Endothelial cell of umbilical vein (primary cell): ENCODE data around the gene DDX51. TPM values are rescaled to one million over a fixed set of nuclear protein-coding genes. Genes with fewer than 3 reads are reported as not detected.

Experiments
- BruUV-seq: library from RNA; stranded (reverse); fragments of 400-500 nt; replicated peaks from 2 replicates; lab custom pipeline; 2021; lab: Mats Ljungman, UMichigan
- CTCF ChIA-PET: fragments of 300-600, 350-600 bp; sonication (Branson Sonifier 250); formaldehyde crosslinking; loops from one replicate; lab custom pipeline; 2021; ENCODE audit warnings: antibody characterized with exemption, inconsistent platforms; lab: Charles Lee
- POLR2A ChIA-PET: fragments of 300-600, 350-600 bp; sonication (Branson Sonifier 250); formaldehyde crosslinking; loops from one replicate; lab custom pipeline; 2021; ENCODE audit warnings: antibody characterized with exemption, inconsistent platforms; lab: Charles Lee
- DNase-seq: peaks from one replicate; pipeline ENCODE4 v3.0.0-alpha.2; 2011; ENCODE audit warnings: low read depth, low spot score
- FAIRE-seq: peaks from 2 replicates; lab custom pipeline; 2011; peaks lifted over from hg19 to GRCh38; lab: Jason Lieb, UNC
- H2AFZ ChIP-seq: 2 replicates; pipeline ENCODE4 v1.6.0; 2012; ENCODE audit warnings: low read depth, low read length, control low read depth, inconsistent platforms
- H3K27ac ChIP-seq: 2 replicates; pipeline ENCODE4 v1.5.1; 2011; ENCODE audit warnings: low read depth, mild to moderate bottlenecking, control low read depth, low read length, moderate library complexity; ENCODE audit not compliant: insufficient read depth
- H3K27me3 ChIP-seq, 2 experiments: 2 replicates each; pipeline versions ENCODE4 v1.6.0 to v1.6.1; 2011; ENCODE audit warnings: low read length in 2 of 2, mixed read lengths in 1 of 2; ENCODE audit not compliant: control insufficient read depth in 2 of 2, insufficient read depth in 2 of 2
- H3K36me3 ChIP-seq, 2 experiments: 2 replicates in 1 of 2; 3 replicates in 1 of 2; pipeline ENCODE4 v1.5.1; 2011; ENCODE audit warnings: low read length in 2 of 2, mild to moderate bottlenecking in 1 of 2, moderate library complexity in 1 of 2; ENCODE audit not compliant: control insufficient read depth in 2 of 2, insufficient read depth in 2 of 2; ENCODE audit errors: extremely low read depth in 1 of 2
- H3K4me1 ChIP-seq: 3 replicates; pipeline ENCODE4 v1.5.1; 2011; ENCODE audit warnings: mild to moderate bottlenecking, low read length; ENCODE audit not compliant: control insufficient read depth, insufficient read depth; ENCODE audit errors: extremely low read depth
- H3K4me2 ChIP-seq: 2 replicates; pipeline ENCODE4 v1.6.1; 2011; ENCODE audit warnings: low read length, control low read depth, mixed read lengths; ENCODE audit not compliant: insufficient read depth
- H3K4me3 ChIP-seq, 3 experiments: fragments of 200-600 bp in 1 of 3; sonication (generic), shearing (Covaris generic) in 1 of 3; replicated peaks in 1 of 3; 2 replicates each; pipeline ENCODE4 v1.5.1; 2011 to 2016; ENCODE audit warnings: control low read depth in 3 of 3, low read length in 3 of 3, mild to moderate bottlenecking in 2 of 3, inconsistent platforms in 1 of 3, low read depth in 1 of 3, moderate library complexity in 1 of 3; ENCODE audit not compliant: insufficient read depth in 1 of 3
- H3K79me2 ChIP-seq: 2 replicates; pipeline ENCODE4 v1.6.0; 2012; ENCODE audit warnings: low read length, inconsistent platforms; ENCODE audit not compliant: control insufficient read depth, insufficient read depth
- H3K9ac ChIP-seq: replicated peaks from 2 replicates; pipeline ENCODE3; 2011; ENCODE audit warnings: low read length, control low read depth; ENCODE audit not compliant: insufficient read depth; ENCODE audit errors: extremely low read depth
- H3K9me1 ChIP-seq: replicated peaks from 3 replicates; pipeline ENCODE4 v1.6.0; 2011; ENCODE audit warnings: mild to moderate bottlenecking, low read length; ENCODE audit not compliant: control insufficient read depth, insufficient read depth; ENCODE audit errors: extremely low read depth
- H3K9me3 ChIP-seq: replicated peaks from 2 replicates; pipeline ENCODE4 v1.5.1; 2012; ENCODE audit warnings: low read length, inconsistent platforms; ENCODE audit not compliant: control insufficient read depth, insufficient read depth
- H4K20me1 ChIP-seq: replicated peaks from 2 replicates; pipeline ENCODE3; 2011; ENCODE audit warnings: mild to moderate bottlenecking, low read length; ENCODE audit not compliant: control insufficient read depth, insufficient read depth; ENCODE audit errors: extremely low read depth
- EZH2 ChIP-seq: IDR thresholded peaks from 2 replicates; pipeline ENCODE4 v1.6.1; 2012; ENCODE audit warnings: borderline replicate concordance, low read depth, mild to moderate bottlenecking, moderate library complexity, low read length, inconsistent platforms; ENCODE audit not compliant: severe bottlenecking
- FOS ChIP-seq: IDR thresholded peaks from 2 replicates; pipeline ENCODE4 v1.6.1; 2011; ENCODE audit warnings: mild to moderate bottlenecking, low read length, moderate library complexity, borderline replicate concordance; ENCODE audit not compliant: insufficient read depth
- GATA2 ChIP-seq: IDR thresholded peaks from 2 replicates; pipeline ENCODE4 v1.7.0; 2011; ENCODE audit warnings: low read depth, mild to moderate bottlenecking, moderate library complexity, mixed read lengths, low read length; ENCODE audit not compliant: insufficient read length, insufficient read depth
- JUN ChIP-seq: IDR thresholded peaks from 2 replicates; pipeline ENCODE4 v1.6.1; 2011; ENCODE audit warnings: borderline replicate concordance, low read depth; ENCODE audit not compliant: insufficient read length, insufficient read depth
- MYC ChIP-seq: IDR thresholded peaks from one replicate; pipeline ENCODE4 v1.6.1; 2011; ENCODE audit warnings: mild to moderate bottlenecking, low read depth, low read length
- POLR2A ChIP-seq: IDR thresholded peaks from 2 replicates; pipeline ENCODE4 v1.6.1; 2012; ENCODE audit warnings: low read depth, mild to moderate bottlenecking, control low read depth, low read length
- POLR2AphosphoS5 ChIP-seq: IDR thresholded peaks from 2 replicates; pipeline ENCODE4 v1.6.1; 2012; ENCODE audit warnings: low read depth, mild to moderate bottlenecking, control low read depth, low read length, moderate library complexity; ENCODE audit not compliant: insufficient read depth
- dilution Hi-C: fragments of 300-500 bp; cut with MboI; formaldehyde crosslinking; loops from one replicate; pipeline ENCODE4 v1.15.0; 2019; ENCODE audit warnings: low sequenced_read_pairs; ENCODE audit not compliant: extremely low pct_ligation_motif_present
- intact Hi-C: fragments of 100-400 bp; cut with micrococcal nuclease; formaldehyde crosslinking; loops from one replicate; pipeline ENCODE4 v1.10.0; 2022
- polyA plus RNA-seq, 4 experiments: library from polyadenylated mRNA; depleted of rRNA in 3 of 4; stranded (reverse) in 3 of 4; unstranded in 1 of 4; fragments of >200 nt; gene quantifications; 2 replicates each; pipeline versions ENCODE4 v1.2.1 to v1.2.3, GENCODE V29; 2011 to 2012; ENCODE audit warnings: missing spikeins in 1 of 4
- total RNA-seq: library from RNA; stranded (reverse); gene quantifications from 2 replicates; pipeline ENCODE4 v1.2.3, GENCODE V29; 2021
- TF ChIP-seq, protein P1 (sequence below), 2 donors: IDR thresholded peaks; 1 replicate in 1 of 2; 2 replicates in 1 of 2; pipeline ENCODE4 v1.5.1; 2011; ENCODE audit warnings: low read length in 2 of 2, mild to moderate bottlenecking in 2 of 2, moderate library complexity in 2 of 2, control low read depth in 1 of 2, inconsistent platforms in 1 of 2, low read depth in 1 of 2; ENCODE audit not compliant: insufficient read depth in 1 of 2; ENCODE audit errors: extremely low read depth in 1 of 2
- TF ChIP-seq, protein P2 (sequence below): IDR thresholded peaks from 2 replicates; pipeline ENCODE4 v1.6.1; 2011; ENCODE audit not compliant: insufficient read depth, insufficient read length

Gene DDX51
- total and polyA plus RNA-seq, 2 donors (not counting 3 experiments of a cell fraction or from before 2014, with no cell fraction given): 11.4 to 23.5 TPM

DNA sequence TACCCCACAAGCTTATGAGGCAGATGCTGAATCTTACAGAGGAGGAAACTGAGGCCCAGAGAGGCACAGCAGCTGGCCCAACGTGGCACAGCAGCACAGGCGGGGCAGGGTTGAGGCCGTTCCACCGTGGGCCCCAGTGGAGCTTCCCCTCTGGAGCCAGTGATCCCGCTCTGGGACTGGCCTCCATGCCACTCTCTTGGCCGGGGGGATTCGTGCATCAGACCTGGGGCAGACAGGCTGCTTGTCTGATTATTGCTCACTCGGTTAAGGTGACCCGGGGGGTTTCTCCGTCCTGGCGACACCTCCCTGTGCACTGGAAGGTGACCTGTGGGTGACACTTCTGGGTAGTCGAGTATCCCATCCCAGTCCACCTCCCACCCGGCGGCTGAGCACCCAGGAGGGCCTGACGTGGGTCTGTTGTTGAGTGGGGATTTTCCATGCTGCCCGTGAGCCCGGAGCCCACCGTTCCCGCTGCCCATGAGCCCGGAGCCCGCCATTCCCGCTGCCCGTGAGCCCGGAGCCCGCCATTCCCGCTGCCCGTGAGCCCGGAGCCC lies 27.9 kb upstream of the DDX51 start:
- Histone ChIP-seq H3K9ac (no peak overlapping the region), H3K27me3 (peaks cover 0 to 2% of the 10 kb centered on the region in 2 experiments), H3K27ac (no peak overlapping the region), H3K4me3 (no peak overlapping the region), H3K4me2 (no peak overlapping the region), H3K9me1 (no peaks in the 10 kb centered on the region), H4K20me1 (no peaks in the 10 kb centered on the region), H3K4me1 (no peaks in the 10 kb centered on the region), H3K79me2 (no peaks in the 10 kb centered on the region), H2AFZ (no peak overlapping the region), H3K36me3 (no peaks in the 10 kb centered on the region), H3K9me3 (no peaks in the 10 kb centered on the region)
- dilution Hi-C loops (no loop called here), intact Hi-C loops (no loop called here)
- TF ChIP-seq POLR2AphosphoS5 (no peak), MYC (no peak), EZH2 (no peak), GATA2 (no peak), FOS (no peak), JUN (no peak), POLR2A (no peak)
- TF ChIP-seq, protein P1, sequence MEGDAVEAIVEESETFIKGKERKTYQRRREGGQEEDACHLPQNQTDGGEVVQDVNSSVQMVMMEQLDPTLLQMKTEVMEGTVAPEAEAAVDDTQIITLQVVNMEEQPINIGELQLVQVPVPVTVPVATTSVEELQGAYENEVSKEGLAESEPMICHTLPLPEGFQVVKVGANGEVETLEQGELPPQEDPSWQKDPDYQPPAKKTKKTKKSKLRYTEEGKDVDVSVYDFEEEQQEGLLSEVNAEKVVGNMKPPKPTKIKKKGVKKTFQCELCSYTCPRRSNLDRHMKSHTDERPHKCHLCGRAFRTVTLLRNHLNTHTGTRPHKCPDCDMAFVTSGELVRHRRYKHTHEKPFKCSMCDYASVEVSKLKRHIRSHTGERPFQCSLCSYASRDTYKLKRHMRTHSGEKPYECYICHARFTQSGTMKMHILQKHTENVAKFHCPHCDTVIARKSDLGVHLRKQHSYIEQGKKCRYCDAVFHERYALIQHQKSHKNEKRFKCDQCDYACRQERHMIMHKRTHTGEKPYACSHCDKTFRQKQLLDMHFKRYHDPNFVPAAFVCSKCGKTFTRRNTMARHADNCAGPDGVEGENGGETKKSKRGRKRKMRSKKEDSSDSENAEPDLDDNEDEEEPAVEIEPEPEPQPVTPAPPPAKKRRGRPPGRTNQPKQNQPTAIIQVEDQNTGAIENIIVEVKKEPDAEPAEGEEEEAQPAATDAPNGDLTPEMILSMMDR (IDR thresholded peaks at IDR 0.05; ENCODE audit: extremely low read depth in 1 of 2, insufficient read depth in 1 of 2, low read depth in 1 of 2, low read length in 2 of 2): no peak
- TF ChIP-seq, protein P2, sequence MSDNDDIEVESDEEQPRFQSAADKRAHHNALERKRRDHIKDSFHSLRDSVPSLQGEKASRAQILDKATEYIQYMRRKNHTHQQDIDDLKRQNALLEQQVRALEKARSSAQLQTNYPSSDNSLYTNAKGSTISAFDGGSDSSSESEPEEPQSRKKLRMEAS: no peak
- no TSS peak for BruUV-seq
- FAIRE-seq: no peak
- DNase-seq: no peak
- ChIA-PET POLR2A (no interaction called here), CTCF (interaction anchor here (1.5 kb wide), 1 partner anchor 18 kb away, joined by 9 read pairs; no protein-coding TSS in a partner anchor)
